GM19238 (cell line): ENCODE results near the gene RANBP17.

Source experiments
- DNase-seq: peaks from one replicate; pipeline ENCODE4 v3.0.0; 2011; ENCODE audit warnings: low spot score; ENCODE audit not compliant: insufficient read length

RANBP17 gene

GRCh38 chr5:171236651-171237050 lies 374.8 kb downstream of the RANBP17 start:
- DNase-seq, result no peak

GRCh38 chr5:171242521-171242920 lies 380.7 kb downstream of the RANBP17 start:
- no peak for DNase-seq

- no peak for DNase-seq
Measured at GRCh38 chr5:171246231-171246630, 384.4 kb downstream of the RANBP17 start.

GRCh38 chr5:171249460-171249859 lies 387.6 kb downstream of the RANBP17 start:
- no peak for DNase-seq

GRCh38 chr5:171250738-171251137 lies 388.9 kb downstream of the RANBP17 start:
- DNase-seq, result no peak

- DNase-seq, result no peak
Measured at GRCh38 chr5:171251519-171251918, 389.7 kb downstream of the RANBP17 start.

- DNase-seq, result no peak
Measured at GRCh38 chr5:171252674-171253073, 390.9 kb downstream of the RANBP17 start.

GRCh38 chr5:171258737-171259415 lies 397.1 kb downstream of the RANBP17 start:
- no peak for DNase-seq

GRCh38 chr5:171261361-171261760 lies 399.5 kb downstream of the RANBP17 start:
- DNase-seq, result no peak

GRCh38 chr5:171261904-171262303 lies 400.1 kb downstream of the RANBP17 start:
- no peak for DNase-seq

GRCh38 chr5:171263181-171263580 lies 401.4 kb downstream of the RANBP17 start:
- no peak for DNase-seq

GRCh38 chr5:171264843-171265242 lies 403.0 kb downstream of the RANBP17 start:
- no peak for DNase-seq

GRCh38 chr5:171268700-171269620 lies 407.1 kb downstream of the RANBP17 start:
- DNase-seq, result no peak

GRCh38 chr5:171269717-171270116 lies 407.9 kb downstream of the RANBP17 start:
- DNase-seq, result no peak

- DNase-seq, result no peak
Measured at GRCh38 chr5:171270136-171270535, 408.3 kb downstream of the RANBP17 start.

GRCh38 chr5:171271798-171272197 lies 410.0 kb downstream of the RANBP17 start:
- DNase-seq, result no peak

GRCh38 chr5:171272996-171273970 lies 411.5 kb downstream of the RANBP17 start:
- DNase-seq, result no peak

- DNase-seq, result no peak
Measured at GRCh38 chr5:171275841-171276544, 414.2 kb downstream of the RANBP17 start.

GRCh38 chr5:171283753-171284152 lies 421.9 kb downstream of the RANBP17 start:
- no peak for DNase-seq

GRCh38 chr5:171285465-171285864 lies 423.6 kb downstream of the RANBP17 start:
- DNase-seq, result no peak

- DNase-seq, result no peak
Measured at GRCh38 chr5:171288066-171288465, 426.2 kb downstream of the RANBP17 start.
